ENCODE results near the gene EFS. TPM values are rescaled to one million over a fixed set of nuclear protein-coding genes. Genes with fewer than 3 reads are reported as not detected.
A peak's percentile ranks its signal among the peaks of the same experiment; 100 is the strongest.

The EFS gene
- total RNA-seq, 1 experiment from 2014 or later = not detected

DNA sequence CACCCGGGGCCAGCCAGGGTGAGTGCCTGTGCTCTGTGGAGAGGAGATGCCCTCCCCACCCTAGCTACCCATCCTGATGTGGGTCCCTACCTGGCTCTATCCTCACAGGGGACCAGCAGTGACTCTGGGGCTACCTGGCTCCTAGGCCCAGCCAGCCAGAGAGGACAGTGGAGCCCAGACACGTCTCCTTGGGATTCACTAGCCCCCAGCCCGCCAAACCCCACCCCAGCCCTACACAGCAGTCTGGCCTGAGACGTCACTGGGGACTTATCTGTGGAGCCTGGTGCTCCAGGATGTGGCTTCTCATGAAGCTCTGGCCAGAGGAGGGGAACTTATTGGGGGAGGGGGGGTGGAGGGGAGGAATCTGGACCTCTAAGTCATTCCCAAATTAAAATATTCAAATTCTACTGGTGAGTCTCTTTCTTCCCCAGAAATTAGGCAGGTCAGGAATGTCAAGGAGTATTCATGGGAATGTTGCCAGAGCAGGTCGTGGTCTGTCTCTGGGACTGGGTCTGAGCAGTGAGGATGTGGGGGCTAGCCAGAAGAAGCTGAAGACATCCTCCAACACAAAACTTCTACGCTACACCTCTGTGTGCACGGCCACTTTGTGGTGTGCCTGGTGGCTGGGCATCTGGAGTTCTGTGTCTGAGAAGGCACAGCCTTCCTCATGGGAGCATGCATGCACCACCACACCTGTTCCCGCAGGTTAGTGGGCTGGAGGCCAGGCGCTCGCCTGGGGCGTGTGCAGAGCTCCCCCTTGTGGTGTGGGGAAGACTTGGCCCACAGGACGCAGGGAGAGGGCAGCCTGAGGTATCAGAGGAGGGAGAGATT, 14.6 kb upstream of the EFS start:
- TF ChIP-seq, protein P1, sequence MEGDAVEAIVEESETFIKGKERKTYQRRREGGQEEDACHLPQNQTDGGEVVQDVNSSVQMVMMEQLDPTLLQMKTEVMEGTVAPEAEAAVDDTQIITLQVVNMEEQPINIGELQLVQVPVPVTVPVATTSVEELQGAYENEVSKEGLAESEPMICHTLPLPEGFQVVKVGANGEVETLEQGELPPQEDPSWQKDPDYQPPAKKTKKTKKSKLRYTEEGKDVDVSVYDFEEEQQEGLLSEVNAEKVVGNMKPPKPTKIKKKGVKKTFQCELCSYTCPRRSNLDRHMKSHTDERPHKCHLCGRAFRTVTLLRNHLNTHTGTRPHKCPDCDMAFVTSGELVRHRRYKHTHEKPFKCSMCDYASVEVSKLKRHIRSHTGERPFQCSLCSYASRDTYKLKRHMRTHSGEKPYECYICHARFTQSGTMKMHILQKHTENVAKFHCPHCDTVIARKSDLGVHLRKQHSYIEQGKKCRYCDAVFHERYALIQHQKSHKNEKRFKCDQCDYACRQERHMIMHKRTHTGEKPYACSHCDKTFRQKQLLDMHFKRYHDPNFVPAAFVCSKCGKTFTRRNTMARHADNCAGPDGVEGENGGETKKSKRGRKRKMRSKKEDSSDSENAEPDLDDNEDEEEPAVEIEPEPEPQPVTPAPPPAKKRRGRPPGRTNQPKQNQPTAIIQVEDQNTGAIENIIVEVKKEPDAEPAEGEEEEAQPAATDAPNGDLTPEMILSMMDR (IDR thresholded peaks at IDR 0.05; ENCODE audit: unreplicated experiment) = peak; percentile 93
- H3K4me1 Mint-ChIP-seq (ENCODE audit: insufficient read depth, unreplicated experiment) = no peaks in the 10 kb centered on the region
- H3K27ac Mint-ChIP-seq (ENCODE audit: low read depth, unreplicated experiment) = no peak overlapping the region
- intact Hi-C loops (cut with micrococcal nuclease) = loop anchor here (1.0 to 5.0 kb wide), 3 partner anchors 51 to 262 kb away; partner anchors contain the start of gene CEBPE
- ChIA-PET POLR2A (interaction anchor here (0.7 to 1.6 kb wide), 3 partner anchors 50 to 113 kb away, joined by 3 to 4 read pairs (median 4); no protein-coding TSS in a partner anchor), CTCF (interaction anchor here (0.5 to 5.4 kb wide), 48 partner anchors 10 to 743 kb away, joined by 3 to 74 read pairs (median 5); partner anchors contain the start of genes MYH7, PABPN1 and SLC22A17)
- H3K27me3 Mint-ChIP-seq (ENCODE audit: insufficient read depth, unreplicated experiment) = peaks cover 66% of the 10 kb centered on the region
- H3K4me3 Mint-ChIP-seq (ENCODE audit: unreplicated experiment) = no peak overlapping the region
- H3K36me3 Mint-ChIP-seq (ENCODE audit: insufficient read depth, unreplicated experiment) = no peaks in the 10 kb centered on the region
- BruUV-seq (replicated peaks) = no TSS peak
- DNase-seq (ENCODE audit: unreplicated experiment) = peak; percentile 64
- H3K9me3 Mint-ChIP-seq (ENCODE audit: unreplicated experiment) = no peaks in the 10 kb centered on the region

DNA sequence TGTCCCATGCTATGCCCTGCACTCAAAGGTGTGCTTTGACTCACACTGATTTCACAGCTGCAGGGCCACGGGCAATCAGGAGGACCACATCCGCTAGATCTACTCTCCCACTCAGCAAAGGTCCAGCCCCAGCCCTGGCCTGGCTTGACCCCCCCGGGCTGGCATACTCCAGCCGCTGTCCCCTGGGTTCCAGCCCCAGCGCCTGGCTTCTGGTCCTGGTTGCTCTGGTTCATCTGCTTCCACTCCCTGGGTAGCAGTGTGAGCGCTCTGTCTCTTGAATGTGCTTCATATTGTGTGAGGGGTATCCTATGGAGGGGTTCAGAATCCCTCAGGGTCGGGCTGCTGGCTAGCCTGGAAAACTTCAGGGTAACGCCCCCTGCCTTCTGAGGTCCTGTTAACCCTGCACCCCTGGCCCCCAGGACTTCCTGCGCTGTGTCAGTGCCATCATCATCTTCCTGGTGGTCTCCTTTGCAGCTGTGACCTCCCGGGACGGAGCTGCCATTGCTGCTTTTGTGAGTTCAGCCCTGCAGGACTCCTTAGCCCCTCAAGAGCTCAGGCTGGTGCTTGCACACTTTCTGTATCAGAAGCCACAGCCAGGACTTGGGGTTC, 13.7 kb upstream of the EFS start:
- no peaks in the 10 kb centered on the region for H3K4me1 Mint-ChIP-seq (ENCODE audit: insufficient read depth, unreplicated experiment)
- H3K9me3 Mint-ChIP-seq (ENCODE audit: unreplicated experiment) = no peaks in the 10 kb centered on the region
- peaks cover 57% of the 10 kb centered on the region for H3K27me3 Mint-ChIP-seq (ENCODE audit: insufficient read depth, unreplicated experiment)
- CTCF ChIA-PET = interaction anchor here (0.6 to 5.4 kb wide), 14 partner anchors 9 to 744 kb away, joined by 3 to 74 read pairs (median 8); partner anchors contain the start of genes NGDN and PABPN1
- H3K4me3 Mint-ChIP-seq (ENCODE audit: unreplicated experiment) = no peak overlapping the region
- POLR2A ChIA-PET = interaction anchor here (1.6 kb wide), 1 partner anchor 49 kb away, joined by 4 read pairs; no protein-coding TSS in a partner anchor
- no peak overlapping the region for H3K27ac Mint-ChIP-seq (ENCODE audit: low read depth, unreplicated experiment)
- no peak for DNase-seq (ENCODE audit: unreplicated experiment)
- no peaks in the 10 kb centered on the region for H3K36me3 Mint-ChIP-seq (ENCODE audit: insufficient read depth, unreplicated experiment)
- BruUV-seq (replicated peaks) = no TSS peak
- TF ChIP-seq, protein P1 (IDR thresholded peaks at IDR 0.05; ENCODE audit: unreplicated experiment) = no peak
- intact Hi-C loops (cut with micrococcal nuclease) = no loop called here

DNA sequence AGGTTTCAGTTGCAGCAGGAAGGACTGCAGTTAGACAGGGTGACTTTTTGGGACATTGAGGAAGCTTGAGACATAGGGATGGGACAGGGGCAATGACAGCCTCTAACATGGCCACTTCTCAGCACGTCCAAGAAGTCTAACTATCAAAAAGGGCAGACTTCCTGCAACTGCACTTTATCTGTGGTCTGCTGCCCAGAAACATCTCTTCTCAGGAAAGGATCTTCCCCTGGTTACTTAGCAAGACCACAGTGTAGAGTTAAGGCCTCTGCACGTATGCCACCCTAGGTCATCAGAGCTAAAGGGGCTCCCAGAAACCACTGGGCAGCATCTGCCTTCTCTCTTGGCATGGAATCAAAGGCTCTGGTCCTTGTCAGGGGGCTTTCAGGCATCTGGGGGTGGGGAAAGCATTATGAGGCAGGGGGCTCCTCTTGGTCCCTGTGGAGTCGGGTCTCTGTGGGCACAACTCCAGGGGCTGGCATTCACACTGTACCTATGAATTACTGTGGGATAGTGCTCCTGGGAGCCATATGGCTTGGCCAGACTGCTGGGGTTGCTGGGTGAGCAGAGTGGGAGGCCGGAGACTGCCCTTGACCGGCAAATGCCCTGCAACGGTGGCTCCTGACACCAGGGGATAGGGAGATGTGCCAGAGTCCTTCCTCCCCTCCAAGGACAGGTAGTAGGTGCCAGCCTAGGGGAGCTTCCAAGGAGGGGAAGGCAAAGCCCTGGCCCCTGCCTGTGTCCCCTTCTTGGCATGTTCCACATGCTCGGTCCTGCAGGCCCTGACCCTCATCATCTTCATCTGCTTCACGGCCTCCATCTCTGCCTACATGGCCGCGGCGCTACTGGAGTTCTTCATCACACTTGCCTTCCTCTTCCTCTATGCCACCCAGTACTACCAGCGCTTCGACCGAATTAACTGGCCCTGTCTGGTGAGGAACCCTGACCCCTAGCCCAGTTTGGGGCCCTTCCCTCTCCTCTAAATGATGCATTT, 12.9 kb upstream of the EFS start:
- intact Hi-C loops (cut with micrococcal nuclease) = no loop called here
- no peak overlapping the region for H3K27ac Mint-ChIP-seq (ENCODE audit: low read depth, unreplicated experiment)
- no peaks in the 10 kb centered on the region for H3K4me1 Mint-ChIP-seq (ENCODE audit: insufficient read depth, unreplicated experiment)
- DNase-seq (ENCODE audit: unreplicated experiment) = no peak
- no peaks in the 10 kb centered on the region for H3K9me3 Mint-ChIP-seq (ENCODE audit: unreplicated experiment)
- H3K36me3 Mint-ChIP-seq (ENCODE audit: insufficient read depth, unreplicated experiment) = no peaks in the 10 kb centered on the region
- TF ChIP-seq, protein P1 (IDR thresholded peaks at IDR 0.05; ENCODE audit: unreplicated experiment) = no peak
- BruUV-seq (replicated peaks) = no TSS peak
- ChIA-PET CTCF (interaction anchor here (0.6 to 4.0 kb wide), 6 partner anchors 14 to 121 kb away, joined by 3 to 74 read pairs (median 4); partner anchors contain the start of gene NGDN), POLR2A (no interaction called here)
- no peak overlapping the region for H3K4me3 Mint-ChIP-seq (ENCODE audit: unreplicated experiment)
- peaks cover 49% of the 10 kb centered on the region for H3K27me3 Mint-ChIP-seq (ENCODE audit: insufficient read depth, unreplicated experiment)
